ENCODE measurements around the gene GPRIN1.
A peak's percentile ranks its signal among the peaks of the same experiment; 100 is the strongest.

The GPRIN1 gene

DNA sequence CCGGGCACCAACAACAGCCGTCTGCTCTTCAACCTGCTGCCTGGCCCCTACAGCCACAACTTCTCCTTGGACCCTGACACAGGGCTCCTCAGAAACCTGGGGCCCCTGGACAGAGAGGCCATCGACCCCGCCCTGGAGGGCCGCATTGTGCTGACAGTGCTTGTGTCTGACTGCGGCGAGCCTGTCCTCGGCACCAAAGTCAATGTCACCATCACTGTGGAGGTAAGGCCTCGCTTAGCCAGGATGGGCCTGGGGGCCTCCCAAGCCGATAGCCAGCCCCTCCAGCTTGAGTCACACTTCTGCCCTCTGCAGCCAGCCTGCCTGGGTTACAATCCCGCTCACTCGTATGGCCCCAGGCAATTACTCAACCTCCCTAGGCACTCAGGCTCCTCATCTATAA lies 28.6 kb downstream of the GPRIN1 start:
- no peak for TF ChIP-seq CREB1 (IDR thresholded peaks at IDR 0.05; ENCODE audit: low read depth)
- TF ChIP-seq, protein P1, sequence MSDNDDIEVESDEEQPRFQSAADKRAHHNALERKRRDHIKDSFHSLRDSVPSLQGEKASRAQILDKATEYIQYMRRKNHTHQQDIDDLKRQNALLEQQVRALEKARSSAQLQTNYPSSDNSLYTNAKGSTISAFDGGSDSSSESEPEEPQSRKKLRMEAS (IDR thresholded peaks at IDR 0.05), result no peak
- no peak for TF ChIP-seq TCF12 (IDR thresholded peaks at IDR 0.05; ENCODE audit: low read depth)
- TF ChIP-seq TAF1 (IDR thresholded peaks at IDR 0.05; ENCODE audit: low read depth), result no peak
- TF ChIP-seq CEBPB (IDR thresholded peaks at IDR 0.05), result no peak
- TF ChIP-seq NFIC (IDR thresholded peaks at IDR 0.05), result no peak
- no peak for TF ChIP-seq RAD21 (IDR thresholded peaks at IDR 0.05; ENCODE audit: low read depth)

- TF ChIP-seq FOXM1 (IDR thresholded peaks at IDR 0.05; ENCODE audit: borderline replicate concordance, low read depth) (no peak), TCF12 (IDR thresholded peaks at IDR 0.05; ENCODE audit: low read depth) (no peak), CEBPB (IDR thresholded peaks at IDR 0.05) (no peak), ZBTB7A (IDR thresholded peaks at IDR 0.05; ENCODE audit: low read depth) (no peak), TEAD4 (IDR thresholded peaks at IDR 0.05) (no peak), EP300 (IDR thresholded peaks at IDR 0.05; ENCODE audit: borderline replicate concordance) (no peak), RAD21 (IDR thresholded peaks at IDR 0.05; ENCODE audit: low read depth) (no peak), YY1 (IDR thresholded peaks at IDR 0.05; ENCODE audit: low read depth) (no peak), NFIC (IDR thresholded peaks at IDR 0.05) (no peak), TAF1 (IDR thresholded peaks at IDR 0.05; ENCODE audit: low read depth) (no peak)
- TF ChIP-seq, protein P2, sequence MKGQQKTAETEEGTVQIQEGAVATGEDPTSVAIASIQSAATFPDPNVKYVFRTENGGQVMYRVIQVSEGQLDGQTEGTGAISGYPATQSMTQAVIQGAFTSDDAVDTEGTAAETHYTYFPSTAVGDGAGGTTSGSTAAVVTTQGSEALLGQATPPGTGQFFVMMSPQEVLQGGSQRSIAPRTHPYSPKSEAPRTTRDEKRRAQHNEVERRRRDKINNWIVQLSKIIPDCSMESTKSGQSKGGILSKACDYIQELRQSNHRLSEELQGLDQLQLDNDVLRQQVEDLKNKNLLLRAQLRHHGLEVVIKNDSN (IDR thresholded peaks at IDR 0.05), result no peak
- TF ChIP-seq, protein P3, sequence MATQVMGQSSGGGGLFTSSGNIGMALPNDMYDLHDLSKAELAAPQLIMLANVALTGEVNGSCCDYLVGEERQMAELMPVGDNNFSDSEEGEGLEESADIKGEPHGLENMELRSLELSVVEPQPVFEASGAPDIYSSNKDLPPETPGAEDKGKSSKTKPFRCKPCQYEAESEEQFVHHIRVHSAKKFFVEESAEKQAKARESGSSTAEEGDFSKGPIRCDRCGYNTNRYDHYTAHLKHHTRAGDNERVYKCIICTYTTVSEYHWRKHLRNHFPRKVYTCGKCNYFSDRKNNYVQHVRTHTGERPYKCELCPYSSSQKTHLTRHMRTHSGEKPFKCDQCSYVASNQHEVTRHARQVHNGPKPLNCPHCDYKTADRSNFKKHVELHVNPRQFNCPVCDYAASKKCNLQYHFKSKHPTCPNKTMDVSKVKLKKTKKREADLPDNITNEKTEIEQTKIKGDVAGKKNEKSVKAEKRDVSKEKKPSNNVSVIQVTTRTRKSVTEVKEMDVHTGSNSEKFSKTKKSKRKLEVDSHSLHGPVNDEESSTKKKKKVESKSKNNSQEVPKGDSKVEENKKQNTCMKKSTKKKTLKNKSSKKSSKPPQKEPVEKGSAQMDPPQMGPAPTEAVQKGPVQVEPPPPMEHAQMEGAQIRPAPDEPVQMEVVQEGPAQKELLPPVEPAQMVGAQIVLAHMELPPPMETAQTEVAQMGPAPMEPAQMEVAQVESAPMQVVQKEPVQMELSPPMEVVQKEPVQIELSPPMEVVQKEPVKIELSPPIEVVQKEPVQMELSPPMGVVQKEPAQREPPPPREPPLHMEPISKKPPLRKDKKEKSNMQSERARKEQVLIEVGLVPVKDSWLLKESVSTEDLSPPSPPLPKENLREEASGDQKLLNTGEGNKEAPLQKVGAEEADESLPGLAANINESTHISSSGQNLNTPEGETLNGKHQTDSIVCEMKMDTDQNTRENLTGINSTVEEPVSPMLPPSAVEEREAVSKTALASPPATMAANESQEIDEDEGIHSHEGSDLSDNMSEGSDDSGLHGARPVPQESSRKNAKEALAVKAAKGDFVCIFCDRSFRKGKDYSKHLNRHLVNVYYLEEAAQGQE (IDR thresholded peaks at IDR 0.05; ENCODE audit: low read depth), result no peak
These were observed 30.6 kb downstream of the GPRIN1 start for GRCh38 chr5:176579323-176579722.

- TF ChIP-seq ZBTB7A (IDR thresholded peaks at IDR 0.05; ENCODE audit: low read depth), result no peak
- TF ChIP-seq, protein P2 (IDR thresholded peaks at IDR 0.05), result no peak
- TF ChIP-seq, protein P1 (IDR thresholded peaks at IDR 0.05), result peak; percentile 86
- peak; percentile 61; the same call in 1 of the 2 replicates for TF ChIP-seq RAD21 (IDR thresholded peaks at IDR 0.05; ENCODE audit: low read depth)
These were observed 31.6 kb downstream of the GPRIN1 start for GRCh38 chr5:176578391-176578808.

- TF ChIP-seq, protein P3 (IDR thresholded peaks at IDR 0.05; ENCODE audit: low read depth), result no peak
- TF ChIP-seq NFIC (IDR thresholded peaks at IDR 0.05), result no peak
- TF ChIP-seq ZBTB7A (IDR thresholded peaks at IDR 0.05; ENCODE audit: low read depth), result no peak
- no peak for TF ChIP-seq CREB1 (IDR thresholded peaks at IDR 0.05; ENCODE audit: low read depth)
- TF ChIP-seq RAD21 (IDR thresholded peaks at IDR 0.05; ENCODE audit: low read depth), result no peak
- TF ChIP-seq TEAD4 (IDR thresholded peaks at IDR 0.05), result no peak
- TF ChIP-seq, protein P1 (IDR thresholded peaks at IDR 0.05), result no peak
- TF ChIP-seq YY1 (IDR thresholded peaks at IDR 0.05; ENCODE audit: low read depth), result no peak
- no peak for TF ChIP-seq TAF1 (IDR thresholded peaks at IDR 0.05; ENCODE audit: low read depth)
- no peak for TF ChIP-seq TCF12 (IDR thresholded peaks at IDR 0.05; ENCODE audit: low read depth)
- TF ChIP-seq EGR1 (IDR thresholded peaks at IDR 0.05), result no peak
- TF ChIP-seq, protein P2 (IDR thresholded peaks at IDR 0.05), result no peak
- no peak for TF ChIP-seq CEBPB (IDR thresholded peaks at IDR 0.05)
- TF ChIP-seq EP300 (IDR thresholded peaks at IDR 0.05; ENCODE audit: borderline replicate concordance), result no peak
- no peak for TF ChIP-seq FOXM1 (IDR thresholded peaks at IDR 0.05; ENCODE audit: borderline replicate concordance, low read depth)
These were observed 32.4 kb downstream of the GPRIN1 start for GRCh38 chr5:176577312-176578176.

Measured in Ishikawa (cell line).